Vagina (tissue), 2 donors: Measurements from ENCODE around the gene TSPAN19. TPM values are rescaled to one million over a fixed set of nuclear protein-coding genes. Genes with fewer than 3 reads are reported as not detected.
"Not testable (repeated sequence)": the region's sequence is repeated elsewhere in the genome, so short reads cannot be mapped to it uniquely, and the experiment has no call there.

Experiments used
- DNase-seq, 2 donors: peaks; one replicate each; pipeline ENCODE4 v3.0.0-alpha.2; 2017; ENCODE audit errors: extremely low spot score in 2 of 2
- H3K27ac ChIP-seq: fragments of 200-600 bp; sonication (generic); one replicate; pipeline ENCODE4 v1.5.1; 2019
- H3K27me3 ChIP-seq: fragments of 200-600 bp; sonication (generic); one replicate; pipeline ENCODE4 v1.5.1; 2019
- H3K36me3 ChIP-seq, 2 donors: fragments of 200-600 bp; sonication (generic); one replicate each; pipeline ENCODE4 v1.5.1; 2017 to 2019
- H3K4me1 ChIP-seq: fragments of 200-600 bp; sonication (generic); one replicate; pipeline ENCODE4 v1.5.1; 2019
- H3K4me3 ChIP-seq, 2 donors: fragments of 200-600 bp; sonication (generic); 1 replicate in 1 of 2; 2 replicates in 1 of 2; pipeline ENCODE4 v1.5.1; 2016 to 2019
- H3K9me3 ChIP-seq: fragments of 200-600 bp; sonication (generic); one replicate; pipeline ENCODE4 v1.5.1; 2019
- CTCF ChIP-seq, 3 experiments: fragments of 450-650 bp in 2 of 3; fragments of 200-600 bp in 1 of 3; sonication (generic) in 1 of 3; IDR thresholded peaks; one replicate each; pipeline ENCODE4 v1.5.1; 2017 to 2019; ENCODE audit warnings: antibody characterized with exemption in 3 of 3, mild to moderate bottlenecking in 2 of 3, moderate library complexity in 2 of 3
- POLR2A ChIP-seq, 2 donors: fragments of 450-650 bp; IDR thresholded peaks; one replicate each; pipeline ENCODE4 v1.6.1; 2017; ENCODE audit warnings: antibody characterized with exemption in 2 of 2, mild to moderate bottlenecking in 2 of 2, moderate library complexity in 2 of 2
- POLR2AphosphoS5 ChIP-seq, 2 donors: sonication (generic); formaldehyde crosslinking; IDR thresholded peaks; one replicate each; pipeline ENCODE4 v1.9.0; 2017; ENCODE audit warnings: antibody characterized with exemption in 2 of 2, mild to moderate bottlenecking in 2 of 2, low read depth in 1 of 2; ENCODE audit not compliant: insufficient read depth in 1 of 2
- intact Hi-C: fragments of 100-400 bp; cut with DNase I; formaldehyde crosslinking; loops from one replicate; pipeline ENCODE4 v1.15.1; 2023
- total RNA-seq: library from RNA; depleted of rRNA; stranded (reverse); fragments of >200 nt; gene quantifications from one replicate; pipeline ENCODE4 v1.2.3, GENCODE V29; 2016

The TSPAN19 gene
- total RNA-seq, 1 donor from 2014 or later: not detected

DNA sequence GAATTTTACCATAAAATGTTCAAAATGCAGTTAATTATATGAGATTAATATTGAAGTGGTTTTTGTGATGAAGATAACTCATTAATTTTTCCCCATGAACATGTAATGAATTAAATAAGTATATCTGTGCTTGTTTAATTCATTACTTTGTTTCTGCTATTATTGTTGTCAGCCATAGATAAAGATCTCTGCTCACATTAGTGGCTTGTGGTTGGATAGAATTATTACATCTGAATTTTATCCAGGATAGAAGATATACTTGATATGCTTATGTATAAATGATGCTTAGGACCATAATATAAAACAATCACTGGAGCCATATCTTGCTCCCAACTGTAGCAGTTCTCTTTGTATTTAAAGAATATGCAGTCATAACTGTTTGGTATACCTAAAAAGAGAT, 18.5 kb downstream of the TSPAN19 start:
- no peaks in the 10 kb centered on the region for H3K36me3 ChIP-seq
- intact Hi-C loops: no loop called here
- TF ChIP-seq CTCF (IDR thresholded peaks at IDR 0.05) (no peak), POLR2A (IDR thresholded peaks at IDR 0.05) (no peak), POLR2AphosphoS5 (IDR thresholded peaks at IDR 0.05; ENCODE audit: insufficient read depth in 1 of 2, low read depth in 1 of 2) (no peak)

DNA sequence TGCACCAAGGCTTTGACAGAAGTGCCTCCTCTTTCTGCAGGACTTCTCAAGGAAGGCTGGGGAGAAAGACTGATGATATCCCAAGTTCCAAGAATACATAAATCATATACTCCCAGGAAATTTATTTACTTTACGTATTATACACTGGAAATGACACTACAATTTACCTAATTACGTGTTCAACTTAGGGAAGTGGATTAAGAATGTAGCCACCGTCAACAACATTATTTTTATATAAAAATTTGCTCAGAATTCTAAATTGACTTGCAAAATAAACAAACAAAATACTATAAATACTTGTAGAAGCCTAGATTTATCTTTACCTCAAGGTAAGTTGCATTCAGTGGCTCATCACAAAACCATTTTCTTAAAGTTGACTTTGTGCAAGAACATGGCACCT, 18.9 kb downstream of the TSPAN19 start:
- H3K9me3 ChIP-seq: no peaks in the 10 kb centered on the region
- no peak for TF ChIP-seq POLR2AphosphoS5 (IDR thresholded peaks at IDR 0.05; ENCODE audit: insufficient read depth in 1 of 2, low read depth in 1 of 2)
- TF ChIP-seq CTCF (IDR thresholded peaks at IDR 0.05): no peak
- TF ChIP-seq POLR2A (IDR thresholded peaks at IDR 0.05): no peak
- no peaks in the 10 kb centered on the region for H3K36me3 ChIP-seq
- H3K4me1 ChIP-seq: no peaks in the 10 kb centered on the region
- no peak overlapping the region for H3K27ac ChIP-seq
- no peak overlapping the region for H3K4me3 ChIP-seq
- intact Hi-C loops: no loop called here
- no peaks in the 10 kb centered on the region for H3K27me3 ChIP-seq
- DNase-seq: no peak

More for the DNA sequence above, 18.5 kb downstream of the TSPAN19 start:
- H3K27ac ChIP-seq: no peak overlapping the region
- no peaks in the 10 kb centered on the region for H3K9me3 ChIP-seq
- H3K4me3 ChIP-seq: no peak overlapping the region
- no peak for DNase-seq
- H3K4me1 ChIP-seq: no peaks in the 10 kb centered on the region
- H3K27me3 ChIP-seq: no peaks in the 10 kb centered on the region

GRCh38 chr12:85016413-85016812, 19.7 kb downstream of the TSPAN19 start:
- no peak for TF ChIP-seq POLR2A (IDR thresholded peaks at IDR 0.05)
- TF ChIP-seq POLR2AphosphoS5 (IDR thresholded peaks at IDR 0.05; ENCODE audit: insufficient read depth in 1 of 2, low read depth in 1 of 2): no peak
- no peak for TF ChIP-seq CTCF (IDR thresholded peaks at IDR 0.05)
- no peak for DNase-seq
- Histone ChIP-seq H3K27ac (no peak overlapping the region), H3K9me3 (no peaks in the 10 kb centered on the region), H3K27me3 (no peaks in the 10 kb centered on the region), H3K4me3 (no peak overlapping the region), H3K36me3 (no peaks in the 10 kb centered on the region), H3K4me1 (no peaks in the 10 kb centered on the region)
- intact Hi-C loops: no loop called here

DNA sequence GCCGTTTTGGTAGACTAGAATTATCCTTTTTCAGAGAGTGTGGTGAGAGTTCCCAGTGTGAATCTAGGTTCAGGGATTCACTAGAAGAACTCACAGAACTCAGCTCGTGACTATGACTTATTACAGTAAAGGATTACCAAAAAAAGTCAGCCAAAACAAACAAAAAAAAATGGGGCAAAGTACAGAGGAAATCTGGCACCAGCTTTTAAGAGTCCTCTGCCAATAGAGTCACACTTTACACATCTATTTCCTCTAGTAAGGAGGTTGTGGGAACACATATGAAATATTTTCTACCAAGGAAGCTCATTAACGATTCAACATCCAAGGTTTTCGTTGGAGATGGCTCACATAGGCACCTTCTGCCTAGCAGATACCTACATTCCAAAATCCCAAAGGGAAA, 28.2 kb downstream of the TSPAN19 start:
- H3K36me3 ChIP-seq: no peaks in the 10 kb centered on the region
- H3K27me3 ChIP-seq: no peaks in the 10 kb centered on the region
- no peak for DNase-seq
- H3K27ac ChIP-seq: no peak overlapping the region
- intact Hi-C loops: no loop called here
- H3K4me3 ChIP-seq: no peak overlapping the region
- no peaks in the 10 kb centered on the region for H3K9me3 ChIP-seq
- H3K4me1 ChIP-seq: peaks cover 3% of the 10 kb centered on the region
- TF ChIP-seq POLR2AphosphoS5 (IDR thresholded peaks at IDR 0.05; ENCODE audit: insufficient read depth in 1 of 2, low read depth in 1 of 2): no peak
- TF ChIP-seq POLR2A (IDR thresholded peaks at IDR 0.05): no peak
- no peak for TF ChIP-seq CTCF (IDR thresholded peaks at IDR 0.05)

DNA sequence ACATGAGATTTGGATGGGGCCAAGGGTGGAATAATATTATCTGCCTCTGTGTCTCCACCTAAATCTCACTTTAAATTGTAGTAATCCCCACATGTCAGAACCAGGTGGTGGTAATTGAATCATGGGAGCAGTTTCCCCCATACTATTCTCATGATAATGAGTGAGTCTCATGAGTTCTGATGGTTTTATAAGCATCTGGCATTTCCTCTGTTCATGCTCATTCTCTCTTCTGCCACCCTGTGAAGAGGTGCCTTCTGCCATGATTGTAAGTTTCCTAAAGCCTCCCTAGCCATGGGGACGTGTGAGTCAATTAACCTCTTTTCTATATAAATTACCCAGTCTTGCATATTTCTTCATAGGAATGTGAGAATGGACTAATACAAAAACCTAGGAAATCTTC, 29.9 kb downstream of the TSPAN19 start:
- H3K9me3 ChIP-seq: no peaks in the 10 kb centered on the region
- H3K36me3 ChIP-seq: no peaks in the 10 kb centered on the region
- no peak overlapping the region for H3K4me3 ChIP-seq
- no peaks in the 10 kb centered on the region for H3K27me3 ChIP-seq
- intact Hi-C loops: no loop called here
- H3K4me1 ChIP-seq: peaks cover 3% of the 10 kb centered on the region
- H3K27ac ChIP-seq: no peak overlapping the region
- TF ChIP-seq POLR2AphosphoS5 (IDR thresholded peaks at IDR 0.05; ENCODE audit: insufficient read depth in 1 of 2, low read depth in 1 of 2): no peak
- no peak for DNase-seq

GRCh38 chr12:85005615-85006014, 30.5 kb downstream of the TSPAN19 start:
- TF ChIP-seq POLR2AphosphoS5 (IDR thresholded peaks at IDR 0.05; ENCODE audit: insufficient read depth in 1 of 2, low read depth in 1 of 2) (no peak), CTCF (IDR thresholded peaks at IDR 0.05) (no peak), POLR2A (IDR thresholded peaks at IDR 0.05) (no peak)
- Histone ChIP-seq H3K4me3 (no peak overlapping the region), H3K27me3 (no peaks in the 10 kb centered on the region), H3K4me1 (peaks cover 3% of the 10 kb centered on the region), H3K9me3 (no peaks in the 10 kb centered on the region), H3K36me3 (no peaks in the 10 kb centered on the region), H3K27ac (no peak overlapping the region)
- intact Hi-C loops: no loop called here
- no peak for DNase-seq

DNA sequence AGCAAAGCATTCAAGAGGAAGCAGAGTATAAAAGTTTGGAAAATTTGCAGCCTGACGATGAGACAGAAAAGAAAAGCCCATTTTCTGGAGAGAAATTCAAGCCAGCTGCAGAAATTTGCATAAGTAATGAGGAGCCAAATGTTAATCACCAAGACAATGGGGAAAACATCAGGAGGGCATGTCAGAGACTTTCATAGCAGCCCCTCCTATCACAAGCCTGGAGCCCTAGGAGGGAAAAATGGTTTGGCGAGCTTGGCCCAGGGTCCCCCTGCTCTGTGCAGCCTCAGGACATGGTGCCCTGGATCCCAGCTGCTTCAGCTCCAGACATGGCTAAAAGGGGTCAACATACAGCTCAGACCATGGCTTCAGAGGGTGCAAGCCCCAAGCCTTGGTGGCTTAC, 31.0 kb downstream of the TSPAN19 start:
- DNase-seq, H3K9me3 ChIP-seq, H3K36me3 ChIP-seq, H3K4me1 ChIP-seq, H3K27ac ChIP-seq, H3K27me3 ChIP-seq, H3K4me3 ChIP-seq, intact Hi-C loops: not testable (repeated sequence)
